T-cell (primary cell): Measurements from ENCODE around the gene NLGN2. TPM values are rescaled to one million over a fixed set of nuclear protein-coding genes. Genes with fewer than 3 reads are reported as not detected.

Source experiments
- ATAC-seq, 4 experiments: fragments of 200-7000 bp in 3 of 4; fragments of 150-1000 bp in 1 of 4; cut with Tn5 transposase; replicated peaks in 1 of 4; 1 replicate in 3 of 4; 2 replicates in 1 of 4; pipeline ENCODE4 v1.10.0; 2021; ENCODE audit warnings: moderate library complexity in 3 of 4, mild to moderate bottlenecking in 2 of 4, moderate number of reproducible peaks in 1 of 4
- CTCF ChIA-PET, 2 donors: fragments of 300-600 bp; sonication (Branson Sonifier 250); formaldehyde crosslinking; loops; one replicate each; lab custom pipeline; 2022; ENCODE audit warnings: antibody characterized with exemption in 2 of 2; lab: Charles Lee
- POLR2A ChIA-PET, 2 donors: fragments of 300-600 bp; sonication (Branson Sonifier 250); formaldehyde crosslinking; loops; one replicate each; lab custom pipeline; 2022; ENCODE audit warnings: antibody characterized with exemption in 2 of 2; lab: Charles Lee
- DNase-seq, 35 experiments: peaks; one replicate each; pipeline versions ENCODE4 v3.0.0 to v3.0.0-alpha.2; 2013 to 2023
- H3K27ac ChIP-seq: one replicate; pipeline ENCODE4 v1.5.1; 2013; ENCODE audit warnings: low read length
- H3K27me3 ChIP-seq, 2 experiments: replicated peaks in 1 of 2; 1 replicate in 1 of 2; 2 replicates in 1 of 2; pipeline versions ENCODE4 v1.6.1 to v1.7.0; 2013; ENCODE audit warnings: low read length in 1 of 2, mixed read lengths in 1 of 2; ENCODE audit not compliant: control insufficient read depth in 2 of 2, insufficient read depth in 2 of 2; ENCODE audit errors: extremely low read depth in 1 of 2
- H3K36me3 ChIP-seq, 2 donors: 1 replicate in 1 of 2; 2 replicates in 1 of 2; pipeline versions ENCODE4 v1.6.1 to v1.7.0; 2013; ENCODE audit warnings: low read length in 1 of 2; ENCODE audit not compliant: control insufficient read depth in 2 of 2, insufficient read depth in 1 of 2; ENCODE audit errors: extremely low read depth in 1 of 2
- H3K4me1 ChIP-seq, 2 experiments: 1 replicate in 1 of 2; 2 replicates in 1 of 2; pipeline versions ENCODE4 v1.6.1 to v1.7.0; 2013; ENCODE audit warnings: low read length in 2 of 2, mixed read lengths in 1 of 2; ENCODE audit not compliant: insufficient read depth in 2 of 2, control insufficient read depth in 1 of 2; ENCODE audit errors: extremely low read depth in 1 of 2
- H3K4me3 ChIP-seq, 2 donors: 1 replicate in 1 of 2; 2 replicates in 1 of 2; pipeline versions ENCODE4 v1.5.1 to v1.7.0; 2013; ENCODE audit warnings: mild to moderate bottlenecking in 2 of 2, low read length in 1 of 2, moderate library complexity in 1 of 2; ENCODE audit not compliant: control insufficient read depth in 1 of 2; ENCODE audit errors: extremely low read depth in 1 of 2
- H3K9me3 ChIP-seq: 2 replicates; pipeline ENCODE4 v1.7.0; 2013
- H3K27ac Mint-ChIP-seq, 2 donors: one replicate each; pipeline ENCODE4 v1.8.0; 2020 to 2021; ENCODE audit warnings: mild to moderate bottlenecking in 2 of 2, mixed read lengths in 2 of 2
- H3K27me3 Mint-ChIP-seq, 2 donors: one replicate each; pipeline ENCODE4 v1.8.0; 2021 to 2022; ENCODE audit warnings: mixed read lengths in 2 of 2
- H3K36me3 Mint-ChIP-seq: one replicate; pipeline ENCODE4 v1.8.0; 2021; ENCODE audit warnings: mixed read lengths
- H3K4me1 Mint-ChIP-seq, 3 donors: one replicate each; pipeline ENCODE4 v1.8.0; 2020 to 2022; ENCODE audit warnings: mixed read lengths in 3 of 3, mild to moderate bottlenecking in 1 of 3
- H3K4me3 Mint-ChIP-seq, 3 donors: one replicate each; pipeline ENCODE4 v1.8.0; 2020 to 2022; ENCODE audit warnings: mild to moderate bottlenecking in 3 of 3, mixed read lengths in 3 of 3, moderate library complexity in 3 of 3
- H3K9me3 Mint-ChIP-seq, 3 donors: one replicate each; pipeline ENCODE4 v1.8.0; 2020 to 2022; ENCODE audit warnings: mixed read lengths in 3 of 3
- WGBS: methylation state at CpG from one replicate; pipeline ENCODE4 v1.1.5; 2013; ENCODE audit warnings: missing lambda C conversion rate; ENCODE audit not compliant: insufficient coverage; 5-methylcytosine and 5-hydroxymethylcytosine counted together
- total RNA-seq, 35 experiments: library from RNA in 6 of 35; stranded (reverse) in 6 of 35; fragments of 120-200 nt in 1 of 35; gene quantifications; one replicate each; pipeline versions ENCODE4 v1.2.1 to v1.2.4 and lab custom pipeline; 2013 to 2026

The NLGN2 gene
- total RNA-seq, 5 donors from 2014 or later (not counting 1 experiment from before 2014, with no cell fraction given), result 6.8 to 8.9 (median 8.4) TPM

DNA sequence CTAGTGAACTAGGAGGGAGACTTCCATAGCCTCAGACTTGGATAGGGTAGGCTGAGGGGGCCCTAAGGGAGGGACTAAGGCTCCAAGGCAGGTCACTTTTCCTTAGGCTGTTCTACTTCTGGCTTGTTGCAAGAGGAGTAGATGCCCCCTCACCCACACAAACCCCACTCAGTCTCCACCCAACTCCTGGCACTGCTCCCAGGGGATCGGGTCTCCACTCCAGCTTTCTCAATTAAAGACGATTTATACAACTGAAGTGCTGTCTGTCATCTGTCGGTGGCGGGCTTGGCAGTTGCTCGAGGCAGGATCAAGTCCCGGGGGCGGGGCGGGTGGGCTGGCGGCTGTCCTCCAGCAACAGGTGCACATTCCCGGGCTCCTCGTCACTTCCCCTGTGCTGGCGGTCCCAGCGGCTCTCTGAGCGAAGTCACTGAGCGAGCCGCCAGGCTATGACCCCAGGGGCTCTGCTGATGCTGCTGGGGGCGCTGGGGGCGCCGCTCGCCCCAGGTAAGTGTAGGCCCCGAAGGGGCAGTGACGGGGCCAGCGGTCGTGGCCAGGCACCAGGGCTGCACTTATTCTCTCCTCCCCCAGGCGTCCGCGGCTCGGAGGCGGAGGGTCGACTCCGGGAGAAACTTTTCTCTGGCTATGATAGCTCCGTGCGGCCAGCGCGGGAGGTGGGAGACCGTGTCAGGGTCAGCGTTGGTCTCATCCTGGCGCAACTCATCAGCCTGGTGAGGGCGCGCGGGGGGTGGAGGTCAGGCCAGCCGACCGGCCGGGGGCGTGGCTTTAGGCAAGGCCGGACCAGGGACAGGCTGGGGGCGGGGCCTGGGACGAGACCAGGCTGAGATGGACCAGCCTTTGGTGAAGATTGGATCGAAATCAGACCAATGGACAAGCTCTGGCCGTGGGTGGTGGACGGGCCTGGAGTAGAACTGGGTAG, 37.3 kb downstream of the NLGN2 start, which contains the start of gene CHRNB1:
Gene CHRNB1 (plus strand): TSS at position 380 of the 937 bp plus-strand sequence. CDS start 67 bp downstream, at position 447.
- peaks cover 6% of the 10 kb centered on the region for H3K36me3 Mint-ChIP-seq
- Histone ChIP-seq H3K4me3 (peak within 1 kb of the TSS; percentile 24 to 54), H3K36me3 (no peaks in the 10 kb centered on the region), H3K27me3 (peaks cover 2 to 85% of the 10 kb centered on the region in 2 experiments), H3K4me1 (peaks cover 2 to 34% of the 10 kb centered on the region in 2 experiments), H3K27ac (no peak within 1 kb of the TSS), H3K9me3 (no peaks in the 10 kb centered on the region)
- DNase-seq, result peak in 1 of 35 experiments; percentile 28
- H3K27me3 Mint-ChIP-seq, result peaks cover 39 to 70% of the 10 kb centered on the region in 2 donors
- POLR2A ChIA-PET, result interaction anchor here (0.5 to 1.1 kb wide), 4 partner anchors 9 to 40 kb away, joined by 3 read pairs; no protein-coding TSS in a partner anchor
- peak within 1 kb of the TSS; percentile 63 to 76 (median 64) for H3K4me3 Mint-ChIP-seq
- peak within 1 kb of the TSS in 1 of 2 donors; percentile 20 for H3K27ac Mint-ChIP-seq
- H3K9me3 Mint-ChIP-seq, result peaks cover 0 to 3% (median 0%) of the 10 kb centered on the region in 3 donors
- 10% methylated on average over 50 of the region's 51 CpGs for WGBS
- ATAC-seq, result peak in 3 of 4 experiments; percentile 15 to 33 (median 18)
- H3K4me1 Mint-ChIP-seq, result peaks cover 26 to 37% (median 36%) of the 10 kb centered on the region in 3 donors
- CTCF ChIA-PET, result interaction anchor here (0.5 to 0.9 kb wide), 4 partner anchors 40 to 235 kb away, joined by 3 to 4 read pairs (median 3); no protein-coding TSS in a partner anchor

DNA sequence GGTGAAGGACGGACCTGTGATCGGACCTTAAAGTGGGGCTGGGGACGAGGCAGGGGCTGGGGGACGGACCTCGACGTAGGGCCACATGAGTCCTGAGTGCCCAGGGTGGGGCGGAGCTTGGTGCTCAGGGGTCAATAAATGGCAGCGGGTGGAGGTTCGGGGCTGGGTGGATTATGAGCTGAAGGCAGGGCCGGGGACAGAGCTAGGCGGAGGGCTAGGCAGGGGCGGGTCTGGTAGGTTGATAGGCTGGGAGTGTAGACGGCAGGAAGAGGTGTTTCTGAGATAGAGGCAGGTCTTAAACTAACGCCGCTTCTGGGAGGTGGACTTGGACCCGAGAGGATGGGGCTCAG, 37.9 kb downstream of the NLGN2 start:
- H3K27me3 ChIP-seq, result peaks cover 2 to 79% of the 10 kb centered on the region in 2 experiments
- Mint-ChIP-seq H3K4me1 (peaks cover 22 to 32% (median 29%) of the 10 kb centered on the region in 3 donors), H3K27ac (peak overlapping the region in 1 of 2 donors; percentile 20), H3K9me3 (peaks cover 0 to 3% (median 0%) of the 10 kb centered on the region in 3 donors), H3K27me3 (peaks cover 34 to 65% of the 10 kb centered on the region in 2 donors), H3K36me3 (peaks cover 9% of the 10 kb centered on the region), H3K4me3 (peak overlapping the region; percentile 63 to 76 (median 64))
- H3K4me1 ChIP-seq, result peaks cover 0 to 28% of the 10 kb centered on the region in 2 experiments
- ATAC-seq, result peak; percentile 78 to 91 (median 90)
- ChIA-PET POLR2A (interaction anchor here in 1 of 2 donors (0.5 to 0.6 kb wide), 3 partner anchors 8 to 31 kb away, joined by 3 to 6 read pairs (median 5); no protein-coding TSS in a partner anchor), CTCF (interaction anchor here (0.6 kb wide), 5 partner anchors 9 to 612 kb away, joined by 3 to 5 read pairs (median 4); partner anchors contain the start of gene TMEM102 (in 1 of the 2))
- no peaks in the 10 kb centered on the region for H3K36me3 ChIP-seq
- DNase-seq, result peak in 18 of 35 experiments; percentile 19 to 57 (median 30)
- no peak overlapping the region for H3K27ac ChIP-seq
- WGBS, result 10% methylated on average over 11 of the region's 16 CpGs
- peak overlapping the region; percentile 24 to 54 for H3K4me3 ChIP-seq
- H3K9me3 ChIP-seq, result no peaks in the 10 kb centered on the region

DNA sequence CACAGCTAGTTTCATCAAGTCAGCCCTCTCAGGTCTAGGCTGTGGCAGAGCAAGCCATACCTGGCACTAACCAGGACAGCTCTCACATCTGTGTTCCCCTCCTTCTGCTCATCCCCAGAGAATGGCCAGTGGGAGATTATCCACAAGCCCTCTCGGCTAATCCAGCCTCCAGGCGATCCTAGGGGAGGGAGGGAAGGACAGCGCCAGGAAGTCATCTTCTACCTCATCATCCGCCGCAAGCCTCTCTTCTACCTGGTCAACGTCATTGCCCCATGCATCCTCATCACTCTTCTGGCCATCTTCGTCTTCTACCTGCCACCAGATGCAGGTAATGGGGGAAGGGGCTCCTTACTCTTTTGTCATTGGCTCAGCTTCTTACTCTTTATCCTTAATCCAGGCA, 40.8 kb downstream of the NLGN2 start:
- peaks cover 22 to 38% of the 10 kb centered on the region in 2 donors for H3K27me3 Mint-ChIP-seq
- H3K4me3 ChIP-seq, result no peak overlapping the region
- no CpG with 5 or more reads among the region's 7 CpGs for WGBS
- peaks cover 0 to 24% of the 10 kb centered on the region in 2 experiments for H3K4me1 ChIP-seq
- peaks cover 0 to 3% (median 0%) of the 10 kb centered on the region in 3 donors for H3K9me3 Mint-ChIP-seq
- POLR2A ChIA-PET, result no interaction called here
- H3K27me3 ChIP-seq, result peaks cover 2 to 51% of the 10 kb centered on the region in 2 experiments
- no peak for ATAC-seq
- no peak overlapping the region for H3K4me3 Mint-ChIP-seq
- no peak overlapping the region for H3K27ac ChIP-seq
- H3K9me3 ChIP-seq, result no peaks in the 10 kb centered on the region
- DNase-seq, result no peak
- CTCF ChIA-PET, result interaction anchor here in 1 of 2 donors (0.6 kb wide), 2 partner anchors 23 to 168 kb away, joined by 3 read pairs; no protein-coding TSS in a partner anchor
- H3K36me3 ChIP-seq, result peaks cover 0 to 2% of the 10 kb centered on the region in 2 donors
- no peak overlapping the region for H3K27ac Mint-ChIP-seq
- peaks cover 20 to 31% (median 27%) of the 10 kb centered on the region in 3 donors for H3K4me1 Mint-ChIP-seq
- peaks cover 14% of the 10 kb centered on the region for H3K36me3 Mint-ChIP-seq

DNA sequence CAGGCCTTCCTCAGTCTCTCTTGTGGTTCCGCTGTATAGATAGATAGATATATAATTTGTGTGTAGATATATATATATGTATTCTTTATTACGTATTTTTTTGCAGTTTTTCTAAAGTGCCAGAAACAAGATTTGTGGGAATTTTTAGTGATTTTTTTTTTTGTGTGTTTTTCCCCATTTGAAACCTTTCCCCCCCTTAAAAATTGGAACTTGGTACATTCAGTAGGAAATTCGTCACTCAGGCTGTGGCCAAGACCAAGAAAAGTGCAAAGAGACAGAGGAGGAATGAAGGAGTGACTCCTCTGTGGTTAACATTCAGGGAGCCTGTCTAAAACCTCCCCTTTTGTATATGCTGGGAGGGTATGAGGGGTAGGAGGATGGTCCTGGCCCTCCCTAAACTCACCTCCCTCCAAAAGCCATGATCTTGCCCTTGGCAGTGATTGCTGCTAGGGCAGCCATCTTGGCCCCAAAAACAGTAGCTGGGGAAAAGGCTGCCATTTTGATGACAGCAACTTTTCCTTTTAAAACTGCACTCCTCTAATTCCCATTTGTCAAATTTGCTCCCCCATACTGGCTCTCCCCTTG, 52.4 kb downstream of the NLGN2 start:
- Histone ChIP-seq H3K27me3 (no peaks in the 10 kb centered on the region), H3K9me3 (no peaks in the 10 kb centered on the region), H3K4me1 (peaks cover 0 to 10% of the 10 kb centered on the region in 2 experiments), H3K27ac (no peak overlapping the region), H3K4me3 (no peak overlapping the region), H3K36me3 (peaks cover 2 to 20% of the 10 kb centered on the region in 2 donors)
- no peak overlapping the region for H3K4me3 Mint-ChIP-seq
- peaks cover 6% of the 10 kb centered on the region for H3K36me3 Mint-ChIP-seq
- DNase-seq (no peak), ATAC-seq (no peak)
- ChIA-PET CTCF (interaction anchor here in 1 of 2 donors (0.7 kb wide), 1 partner anchor 16 kb away, joined by 3 read pairs; no protein-coding TSS in a partner anchor), POLR2A (interaction anchor here in 1 of 2 donors (0.6 kb wide), 1 partner anchor 35 kb away, joined by 3 read pairs; no protein-coding TSS in a partner anchor)
- H3K27ac Mint-ChIP-seq, result peak overlapping the region in 1 of 2 donors; percentile 58
- H3K27me3 Mint-ChIP-seq, result no peaks in the 10 kb centered on the region
- H3K9me3 Mint-ChIP-seq, result no peaks in the 10 kb centered on the region
- WGBS, result no CpG with 5 or more reads among the region's 3 CpGs
- H3K4me1 Mint-ChIP-seq, result peaks cover 10 to 22% (median 16%) of the 10 kb centered on the region in 3 donors

DNA sequence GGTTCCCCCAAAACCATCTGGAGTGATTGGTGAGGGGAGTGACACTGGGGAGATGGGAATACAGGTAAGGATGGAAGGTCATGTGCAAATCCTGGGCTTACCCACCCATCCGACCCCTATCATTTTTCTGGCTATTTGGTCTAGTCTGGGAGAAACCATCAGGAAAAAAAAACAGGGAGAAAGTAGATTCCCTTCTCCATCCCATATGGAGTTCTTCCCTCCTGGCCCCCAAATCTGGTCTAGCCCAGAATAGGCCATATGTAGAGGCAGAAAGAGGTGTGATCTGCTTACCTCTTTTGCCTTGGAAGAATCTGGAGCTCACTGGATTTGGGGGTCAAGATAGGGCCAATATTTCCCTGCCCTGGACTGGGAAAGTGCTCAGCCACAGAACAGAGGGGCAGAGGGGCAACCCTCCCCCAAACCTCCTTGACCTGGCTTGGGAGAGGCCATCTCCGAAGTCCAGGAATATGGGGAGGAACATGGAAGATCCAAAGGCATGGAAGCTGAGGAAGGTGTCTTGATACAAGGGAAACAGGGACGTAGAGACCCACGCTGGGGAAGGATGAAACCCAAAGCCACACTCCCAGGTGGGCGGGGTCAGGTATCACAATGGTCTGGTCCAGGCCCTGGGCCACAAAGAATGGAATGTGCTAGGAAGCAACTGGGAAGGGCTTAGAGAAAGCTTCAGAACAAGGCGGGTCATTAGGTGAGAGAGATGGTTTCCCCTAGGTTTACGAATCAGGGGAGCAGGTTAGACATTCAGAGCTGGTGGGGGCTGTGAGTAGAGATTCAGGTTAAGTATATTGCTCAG, 53.4 kb downstream of the NLGN2 start:
- ChIA-PET CTCF (interaction anchor here in 1 of 2 donors (0.7 kb wide), 1 partner anchor 15 kb away, joined by 3 read pairs; no protein-coding TSS in a partner anchor), POLR2A (interaction anchor here in 1 of 2 donors (0.6 kb wide), 1 partner anchor 34 kb away, joined by 3 read pairs; no protein-coding TSS in a partner anchor)
- Histone ChIP-seq H3K9me3 (no peaks in the 10 kb centered on the region), H3K36me3 (peaks cover 2 to 30% of the 10 kb centered on the region in 2 donors), H3K27me3 (no peaks in the 10 kb centered on the region), H3K27ac (no peak overlapping the region), H3K4me1 (peaks cover 0 to 8% of the 10 kb centered on the region in 2 experiments), H3K4me3 (no peak overlapping the region)
- no peak overlapping the region for H3K4me3 Mint-ChIP-seq
- DNase-seq (no peak), ATAC-seq (no peak)
- H3K27ac Mint-ChIP-seq, result no peak overlapping the region
- no peaks in the 10 kb centered on the region for H3K27me3 Mint-ChIP-seq
- H3K4me1 Mint-ChIP-seq, result peaks cover 7 to 18% (median 11%) of the 10 kb centered on the region in 3 donors
- WGBS, result 91% methylated on average over 5 of the region's 7 CpGs
- peaks cover 8% of the 10 kb centered on the region for H3K36me3 Mint-ChIP-seq
- H3K9me3 Mint-ChIP-seq, result no peaks in the 10 kb centered on the region
